ENCODE measurements around the gene BCL10. TPM values are rescaled to one million over a fixed set of nuclear protein-coding genes. Genes with fewer than 3 reads are reported as not detected.
A peak's percentile ranks its signal among the peaks of the same experiment; 100 is the strongest.
"Not testable (repeated sequence)": the region's sequence is repeated elsewhere in the genome, so short reads cannot be mapped to it uniquely, and the experiment has no call there.

The BCL10 gene
- total RNA-seq, 2 experiments from 2014 or later, result 50.0 to 52.0 TPM

DNA sequence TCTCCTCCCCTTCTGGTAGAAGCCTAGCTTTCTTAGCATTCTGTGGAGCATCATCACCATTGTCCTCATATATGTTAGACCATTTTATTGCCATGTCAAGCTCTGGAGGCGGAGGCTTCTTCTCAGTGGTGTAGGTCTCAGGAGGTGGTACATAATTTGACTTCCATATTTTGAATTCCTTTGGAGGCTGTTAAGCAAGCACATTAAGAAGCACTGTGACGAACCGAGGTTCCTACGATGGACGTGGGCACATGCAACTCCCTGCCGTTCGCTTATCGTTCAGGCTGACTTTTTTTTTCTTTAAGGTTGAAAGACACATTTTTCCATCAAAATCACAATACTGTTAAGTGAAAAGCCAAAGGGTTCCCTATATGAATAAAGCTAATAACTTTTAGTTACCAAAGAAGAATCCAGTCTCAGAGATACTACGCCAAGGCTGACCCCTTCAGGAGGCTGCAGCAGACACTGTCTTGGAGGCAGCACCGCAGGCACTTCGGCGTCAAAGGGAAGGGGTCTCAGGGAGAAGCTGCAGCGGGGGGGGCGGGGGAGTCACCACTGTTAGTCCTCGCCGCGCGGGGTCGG, 17.8 kb downstream of the BCL10 start:
- intact Hi-C loops (cut with DNase I, micrococcal nuclease), result loop anchor here (1.0 to 10.0 kb wide), 7 partner anchors 18 to 1446 kb away; partner anchors contain the start of genes SYDE2 (in 2 of the 2), BCL10 (in 1 of the 2) and SH3GLB1 (in 1 of the 2)
- POLR2A ChIA-PET, result interaction anchor here (0.6 to 6.1 kb wide), 11 partner anchors 14 to 558 kb away, joined by 3 to 104 read pairs (median 5); partner anchors contain the start of gene BCL10
- CTCF ChIA-PET, result interaction anchor here (0.6 to 6.3 kb wide), 18 partner anchors 8 to 323 kb away, joined by 3 to 119 read pairs (median 4); partner anchors contain the start of genes BCL10 and SYDE2

DNA sequence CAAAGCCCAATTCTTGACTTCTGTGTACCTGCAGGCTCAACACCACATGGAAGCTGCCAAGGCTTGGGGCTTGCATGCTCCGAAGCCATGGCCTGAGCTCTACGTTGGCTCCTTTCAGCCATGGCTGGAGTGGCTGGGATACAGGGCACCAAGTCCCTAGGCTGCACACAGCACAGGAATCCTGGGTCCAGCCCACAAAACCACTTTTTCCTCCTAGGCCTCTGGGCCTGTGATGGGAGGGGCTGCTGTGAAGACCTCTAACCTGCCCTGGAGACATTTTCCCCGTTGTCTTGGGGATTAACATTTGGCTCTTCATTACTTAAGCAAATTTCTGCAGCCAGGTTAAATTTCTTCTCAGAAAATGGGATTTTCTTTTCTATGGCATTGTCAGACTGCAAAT, 27.4 kb downstream of the BCL10 start:
- H3K4me1 ChIP-seq (ENCODE audit: insufficient read depth, low read length); H3K4me3 ChIP-seq (ENCODE audit: low read length); H3K4me3 Mint-ChIP-seq; H3K27ac Mint-ChIP-seq; H3K9me3 Mint-ChIP-seq; H3K27me3 Mint-ChIP-seq; POLR2A ChIA-PET; intact Hi-C loops (cut with DNase I, micrococcal nuclease); ATAC-seq (ENCODE audit: poor library complexity); DNase-seq; H3K9me3 ChIP-seq (ENCODE audit: control insufficient read depth in 1 of 2, insufficient read depth in 1 of 2, low read length in 2 of 2); H3K27ac ChIP-seq (ENCODE audit: low read depth in 1 of 2, low read length in 2 of 2); H3K27me3 ChIP-seq (ENCODE audit: control insufficient read depth in 1 of 2, insufficient read depth in 2 of 2, low read length in 2 of 2): not testable (repeated sequence)
- peaks cover 24% of the 10 kb centered on the region for H3K36me3 ChIP-seq (ENCODE audit: insufficient read depth, low read length)
- H3K4me1 Mint-ChIP-seq (ENCODE audit: low read depth), result peaks cover 17% of the 10 kb centered on the region
- H3K36me3 Mint-ChIP-seq (ENCODE audit: low read depth), result peaks cover 42% of the 10 kb centered on the region
- CTCF ChIA-PET, result interaction anchor here (0.6 to 1.2 kb wide), 2 partner anchors 304 to 947 kb away, joined by 3 to 4 read pairs; no protein-coding TSS in a partner anchor

More for the DNA sequence above, 17.8 kb downstream of the BCL10 start:
- peaks cover 48% of the 10 kb centered on the region for H3K4me1 Mint-ChIP-seq (ENCODE audit: low read depth)
- Histone ChIP-seq H3K27ac (ENCODE audit: low read depth in 1 of 2, low read length in 2 of 2) (peak overlapping the region in 1 of 2 donors; percentile 47), H3K9me3 (ENCODE audit: control insufficient read depth in 1 of 2, insufficient read depth in 1 of 2, low read length in 2 of 2) (no peaks in the 10 kb centered on the region), H3K4me1 (ENCODE audit: insufficient read depth, low read length) (peaks cover 21% of the 10 kb centered on the region), H3K27me3 (ENCODE audit: control insufficient read depth in 1 of 2, insufficient read depth in 2 of 2, low read length in 2 of 2) (no peaks in the 10 kb centered on the region), H3K4me3 (ENCODE audit: low read length) (peak overlapping the region; percentile 88), H3K36me3 (ENCODE audit: insufficient read depth, low read length) (peaks cover 30% of the 10 kb centered on the region)
- H3K9me3 Mint-ChIP-seq, result no peaks in the 10 kb centered on the region
- H3K27me3 Mint-ChIP-seq, result no peaks in the 10 kb centered on the region
- ATAC-seq (ENCODE audit: poor library complexity) (no peak), DNase-seq (peak in 1 of 14 experiments; percentile 11)
- TF ChIP-seq, protein P1, sequence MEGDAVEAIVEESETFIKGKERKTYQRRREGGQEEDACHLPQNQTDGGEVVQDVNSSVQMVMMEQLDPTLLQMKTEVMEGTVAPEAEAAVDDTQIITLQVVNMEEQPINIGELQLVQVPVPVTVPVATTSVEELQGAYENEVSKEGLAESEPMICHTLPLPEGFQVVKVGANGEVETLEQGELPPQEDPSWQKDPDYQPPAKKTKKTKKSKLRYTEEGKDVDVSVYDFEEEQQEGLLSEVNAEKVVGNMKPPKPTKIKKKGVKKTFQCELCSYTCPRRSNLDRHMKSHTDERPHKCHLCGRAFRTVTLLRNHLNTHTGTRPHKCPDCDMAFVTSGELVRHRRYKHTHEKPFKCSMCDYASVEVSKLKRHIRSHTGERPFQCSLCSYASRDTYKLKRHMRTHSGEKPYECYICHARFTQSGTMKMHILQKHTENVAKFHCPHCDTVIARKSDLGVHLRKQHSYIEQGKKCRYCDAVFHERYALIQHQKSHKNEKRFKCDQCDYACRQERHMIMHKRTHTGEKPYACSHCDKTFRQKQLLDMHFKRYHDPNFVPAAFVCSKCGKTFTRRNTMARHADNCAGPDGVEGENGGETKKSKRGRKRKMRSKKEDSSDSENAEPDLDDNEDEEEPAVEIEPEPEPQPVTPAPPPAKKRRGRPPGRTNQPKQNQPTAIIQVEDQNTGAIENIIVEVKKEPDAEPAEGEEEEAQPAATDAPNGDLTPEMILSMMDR (IDR thresholded peaks at IDR 0.05), result no peak
- peaks cover 62% of the 10 kb centered on the region for H3K36me3 Mint-ChIP-seq (ENCODE audit: low read depth)
- H3K27ac Mint-ChIP-seq, result peak overlapping the region; percentile 95
- peak overlapping the region; percentile 99 for H3K4me3 Mint-ChIP-seq

DNA sequence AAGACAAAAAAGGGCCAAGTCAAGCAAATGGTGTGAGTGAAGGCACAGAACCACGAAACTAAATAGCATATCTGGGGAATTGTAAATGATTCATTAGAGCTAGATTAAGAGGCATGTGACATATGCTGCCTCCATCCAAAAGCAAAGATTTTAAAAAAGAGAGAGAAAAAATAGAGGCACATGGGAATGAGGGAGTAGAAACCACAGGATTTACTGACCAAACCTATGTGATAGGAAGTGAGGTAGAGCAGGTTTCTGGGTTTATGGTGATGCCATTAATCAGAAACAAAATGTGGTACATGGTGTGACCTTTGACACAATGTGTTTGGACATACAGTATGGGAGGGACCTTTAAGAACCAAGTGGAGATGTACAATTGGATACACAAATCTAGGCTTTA, 30.5 kb downstream of the BCL10 start:
- Mint-ChIP-seq H3K9me3 (no peaks in the 10 kb centered on the region), H3K27me3 (no peaks in the 10 kb centered on the region), H3K4me1 (ENCODE audit: low read depth) (peaks cover 6% of the 10 kb centered on the region), H3K27ac (no peak overlapping the region), H3K36me3 (ENCODE audit: low read depth) (peaks cover 14% of the 10 kb centered on the region), H3K4me3 (no peak overlapping the region)
- Histone ChIP-seq H3K4me3 (ENCODE audit: low read length) (no peak overlapping the region), H3K4me1 (ENCODE audit: insufficient read depth, low read length) (no peaks in the 10 kb centered on the region), H3K36me3 (ENCODE audit: insufficient read depth, low read length) (peaks cover 8% of the 10 kb centered on the region), H3K27ac (ENCODE audit: low read depth in 1 of 2, low read length in 2 of 2) (no peak overlapping the region), H3K9me3 (ENCODE audit: control insufficient read depth in 1 of 2, insufficient read depth in 1 of 2, low read length in 2 of 2) (no peaks in the 10 kb centered on the region), H3K27me3 (ENCODE audit: control insufficient read depth in 1 of 2, insufficient read depth in 2 of 2, low read length in 2 of 2) (no peaks in the 10 kb centered on the region)
- no peak for DNase-seq
- POLR2A ChIA-PET, result no interaction called here
- TF ChIP-seq, protein P1 (IDR thresholded peaks at IDR 0.05), result no peak
- intact Hi-C loops (cut with DNase I, micrococcal nuclease), result no loop called here
- ATAC-seq (ENCODE audit: poor library complexity), result no peak
- CTCF ChIA-PET, result interaction anchor here (0.9 to 2.1 kb wide), 2 partner anchors 13 to 301 kb away, joined by 3 to 5 read pairs; partner anchors contain the start of gene C1orf52
